ENCODE measurements around the gene RABGAP1L.

DNA sequence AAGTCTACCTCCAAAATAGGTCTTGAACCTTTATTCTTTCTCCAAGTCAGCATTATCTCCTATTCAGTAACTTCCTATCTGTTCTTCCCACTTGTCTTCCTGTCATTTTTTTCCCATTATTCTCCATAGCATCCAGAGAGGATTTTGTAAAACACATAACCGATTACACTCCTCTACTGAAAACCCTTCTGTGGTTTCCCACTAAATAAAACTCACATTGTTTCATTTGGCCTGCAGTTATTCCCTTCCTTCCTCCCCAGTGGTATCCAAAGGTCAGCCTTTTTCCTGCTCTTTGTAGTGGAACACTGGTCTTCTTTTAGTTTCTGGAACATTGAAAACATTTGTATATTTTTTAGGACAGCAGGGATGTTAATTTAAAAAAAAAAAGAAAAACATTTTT is 554.5 kb downstream of the RABGAP1L start:
- TF ChIP-seq YY1 (IDR thresholded peaks at IDR 0.05) (no peak), FOXA1 (IDR thresholded peaks at IDR 0.05) (no peak), SP1 (IDR thresholded peaks at IDR 0.05) (no peak), TAF1 (conservative IDR thresholded peaks at IDR 0.05) (no peak), JUND (IDR thresholded peaks at IDR 0.05) (no peak)
- TF ChIP-seq, protein P1, sequence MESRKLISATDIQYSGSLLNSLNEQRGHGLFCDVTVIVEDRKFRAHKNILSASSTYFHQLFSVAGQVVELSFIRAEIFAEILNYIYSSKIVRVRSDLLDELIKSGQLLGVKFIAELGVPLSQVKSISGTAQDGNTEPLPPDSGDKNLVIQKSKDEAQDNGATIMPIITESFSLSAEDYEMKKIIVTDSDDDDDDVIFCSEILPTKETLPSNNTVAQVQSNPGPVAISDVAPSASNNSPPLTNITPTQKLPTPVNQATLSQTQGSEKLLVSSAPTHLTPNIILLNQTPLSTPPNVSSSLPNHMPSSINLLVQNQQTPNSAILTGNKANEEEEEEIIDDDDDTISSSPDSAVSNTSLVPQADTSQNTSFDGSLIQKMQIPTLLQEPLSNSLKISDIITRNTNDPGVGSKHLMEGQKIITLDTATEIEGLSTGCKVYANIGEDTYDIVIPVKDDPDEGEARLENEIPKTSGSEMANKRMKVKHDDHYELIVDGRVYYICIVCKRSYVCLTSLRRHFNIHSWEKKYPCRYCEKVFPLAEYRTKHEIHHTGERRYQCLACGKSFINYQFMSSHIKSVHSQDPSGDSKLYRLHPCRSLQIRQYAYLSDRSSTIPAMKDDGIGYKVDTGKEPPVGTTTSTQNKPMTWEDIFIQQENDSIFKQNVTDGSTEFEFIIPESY (IDR thresholded peaks at IDR 0.05) = no peak
- TF ChIP-seq, protein P2, sequence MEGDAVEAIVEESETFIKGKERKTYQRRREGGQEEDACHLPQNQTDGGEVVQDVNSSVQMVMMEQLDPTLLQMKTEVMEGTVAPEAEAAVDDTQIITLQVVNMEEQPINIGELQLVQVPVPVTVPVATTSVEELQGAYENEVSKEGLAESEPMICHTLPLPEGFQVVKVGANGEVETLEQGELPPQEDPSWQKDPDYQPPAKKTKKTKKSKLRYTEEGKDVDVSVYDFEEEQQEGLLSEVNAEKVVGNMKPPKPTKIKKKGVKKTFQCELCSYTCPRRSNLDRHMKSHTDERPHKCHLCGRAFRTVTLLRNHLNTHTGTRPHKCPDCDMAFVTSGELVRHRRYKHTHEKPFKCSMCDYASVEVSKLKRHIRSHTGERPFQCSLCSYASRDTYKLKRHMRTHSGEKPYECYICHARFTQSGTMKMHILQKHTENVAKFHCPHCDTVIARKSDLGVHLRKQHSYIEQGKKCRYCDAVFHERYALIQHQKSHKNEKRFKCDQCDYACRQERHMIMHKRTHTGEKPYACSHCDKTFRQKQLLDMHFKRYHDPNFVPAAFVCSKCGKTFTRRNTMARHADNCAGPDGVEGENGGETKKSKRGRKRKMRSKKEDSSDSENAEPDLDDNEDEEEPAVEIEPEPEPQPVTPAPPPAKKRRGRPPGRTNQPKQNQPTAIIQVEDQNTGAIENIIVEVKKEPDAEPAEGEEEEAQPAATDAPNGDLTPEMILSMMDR (IDR thresholded peaks at IDR 0.05; ENCODE audit: low read depth, low read length, missing input control) = no peak
- TF ChIP-seq, protein P3, sequence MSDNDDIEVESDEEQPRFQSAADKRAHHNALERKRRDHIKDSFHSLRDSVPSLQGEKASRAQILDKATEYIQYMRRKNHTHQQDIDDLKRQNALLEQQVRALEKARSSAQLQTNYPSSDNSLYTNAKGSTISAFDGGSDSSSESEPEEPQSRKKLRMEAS (IDR thresholded peaks at IDR 0.05) = no peak
- TF ChIP-seq, protein P4, sequence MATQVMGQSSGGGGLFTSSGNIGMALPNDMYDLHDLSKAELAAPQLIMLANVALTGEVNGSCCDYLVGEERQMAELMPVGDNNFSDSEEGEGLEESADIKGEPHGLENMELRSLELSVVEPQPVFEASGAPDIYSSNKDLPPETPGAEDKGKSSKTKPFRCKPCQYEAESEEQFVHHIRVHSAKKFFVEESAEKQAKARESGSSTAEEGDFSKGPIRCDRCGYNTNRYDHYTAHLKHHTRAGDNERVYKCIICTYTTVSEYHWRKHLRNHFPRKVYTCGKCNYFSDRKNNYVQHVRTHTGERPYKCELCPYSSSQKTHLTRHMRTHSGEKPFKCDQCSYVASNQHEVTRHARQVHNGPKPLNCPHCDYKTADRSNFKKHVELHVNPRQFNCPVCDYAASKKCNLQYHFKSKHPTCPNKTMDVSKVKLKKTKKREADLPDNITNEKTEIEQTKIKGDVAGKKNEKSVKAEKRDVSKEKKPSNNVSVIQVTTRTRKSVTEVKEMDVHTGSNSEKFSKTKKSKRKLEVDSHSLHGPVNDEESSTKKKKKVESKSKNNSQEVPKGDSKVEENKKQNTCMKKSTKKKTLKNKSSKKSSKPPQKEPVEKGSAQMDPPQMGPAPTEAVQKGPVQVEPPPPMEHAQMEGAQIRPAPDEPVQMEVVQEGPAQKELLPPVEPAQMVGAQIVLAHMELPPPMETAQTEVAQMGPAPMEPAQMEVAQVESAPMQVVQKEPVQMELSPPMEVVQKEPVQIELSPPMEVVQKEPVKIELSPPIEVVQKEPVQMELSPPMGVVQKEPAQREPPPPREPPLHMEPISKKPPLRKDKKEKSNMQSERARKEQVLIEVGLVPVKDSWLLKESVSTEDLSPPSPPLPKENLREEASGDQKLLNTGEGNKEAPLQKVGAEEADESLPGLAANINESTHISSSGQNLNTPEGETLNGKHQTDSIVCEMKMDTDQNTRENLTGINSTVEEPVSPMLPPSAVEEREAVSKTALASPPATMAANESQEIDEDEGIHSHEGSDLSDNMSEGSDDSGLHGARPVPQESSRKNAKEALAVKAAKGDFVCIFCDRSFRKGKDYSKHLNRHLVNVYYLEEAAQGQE (IDR thresholded peaks at IDR 0.05) = no peak

Data from liver (tissue), 3 donors.